CD4-positive, alpha-beta T cell treated with Interleukin-6 at 100 ng/mL for 8 hours (primary cell): Measurements from ENCODE around the gene SELENOV.
"Not testable (repeated sequence)": the region's sequence is repeated elsewhere in the genome, so short reads cannot be mapped to it uniquely, and the experiment has no call there.

ENCODE experiments used
- DNase-seq: peaks from one replicate; pipeline ENCODE4 v3.0.0-alpha.2; 2020; ENCODE audit warnings: mixed read lengths, low spot score

The SELENOV gene, protein sequence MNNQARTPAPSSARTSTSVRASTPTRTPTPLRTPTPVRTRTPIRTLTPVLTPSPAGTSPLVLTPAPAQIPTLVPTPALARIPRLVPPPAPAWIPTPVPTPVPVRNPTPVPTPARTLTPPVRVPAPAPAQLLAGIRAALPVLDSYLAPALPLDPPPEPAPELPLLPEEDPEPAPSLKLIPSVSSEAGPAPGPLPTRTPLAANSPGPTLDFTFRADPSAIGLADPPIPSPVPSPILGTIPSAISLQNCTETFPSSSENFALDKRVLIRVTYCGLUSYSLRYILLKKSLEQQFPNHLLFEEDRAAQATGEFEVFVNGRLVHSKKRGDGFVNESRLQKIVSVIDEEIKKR

DNA sequence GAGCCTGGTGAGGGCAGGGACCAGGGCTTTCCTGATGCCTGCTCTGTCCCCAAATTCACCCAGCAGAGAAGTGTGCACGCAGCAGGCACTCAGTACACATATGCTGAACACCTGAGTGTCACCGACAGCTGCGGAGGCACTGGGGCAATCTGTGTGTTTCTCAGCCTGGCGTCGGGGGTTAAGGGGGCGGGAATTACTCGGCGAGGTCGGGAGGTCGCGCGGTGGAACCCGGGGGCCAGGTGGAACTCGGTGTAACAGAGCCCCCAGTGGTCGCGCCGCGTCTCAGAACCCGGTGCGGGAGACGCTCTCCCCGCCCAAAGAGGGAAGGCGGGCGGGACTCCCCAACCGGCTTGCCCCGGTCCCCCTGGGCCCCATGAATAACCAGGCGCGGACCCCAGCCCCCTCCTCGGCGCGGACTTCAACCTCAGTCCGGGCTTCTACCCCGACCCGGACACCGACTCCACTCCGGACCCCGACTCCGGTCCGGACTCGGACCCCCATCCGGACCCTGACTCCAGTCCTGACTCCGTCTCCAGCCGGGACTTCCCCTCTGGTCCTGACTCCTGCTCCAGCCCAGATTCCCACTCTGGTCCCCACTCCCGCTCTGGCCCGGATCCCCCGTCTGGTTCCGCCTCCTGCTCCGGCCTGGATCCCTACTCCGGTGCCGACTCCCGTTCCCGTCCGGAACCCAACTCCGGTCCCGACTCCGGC, at the start of gene SELENOV:
Gene SELENOV (plus strand): TSS at position 300 of the 711 bp plus-strand sequence. CDS start 74 bp downstream, at position 374.
- no peak for DNase-seq

DNA sequence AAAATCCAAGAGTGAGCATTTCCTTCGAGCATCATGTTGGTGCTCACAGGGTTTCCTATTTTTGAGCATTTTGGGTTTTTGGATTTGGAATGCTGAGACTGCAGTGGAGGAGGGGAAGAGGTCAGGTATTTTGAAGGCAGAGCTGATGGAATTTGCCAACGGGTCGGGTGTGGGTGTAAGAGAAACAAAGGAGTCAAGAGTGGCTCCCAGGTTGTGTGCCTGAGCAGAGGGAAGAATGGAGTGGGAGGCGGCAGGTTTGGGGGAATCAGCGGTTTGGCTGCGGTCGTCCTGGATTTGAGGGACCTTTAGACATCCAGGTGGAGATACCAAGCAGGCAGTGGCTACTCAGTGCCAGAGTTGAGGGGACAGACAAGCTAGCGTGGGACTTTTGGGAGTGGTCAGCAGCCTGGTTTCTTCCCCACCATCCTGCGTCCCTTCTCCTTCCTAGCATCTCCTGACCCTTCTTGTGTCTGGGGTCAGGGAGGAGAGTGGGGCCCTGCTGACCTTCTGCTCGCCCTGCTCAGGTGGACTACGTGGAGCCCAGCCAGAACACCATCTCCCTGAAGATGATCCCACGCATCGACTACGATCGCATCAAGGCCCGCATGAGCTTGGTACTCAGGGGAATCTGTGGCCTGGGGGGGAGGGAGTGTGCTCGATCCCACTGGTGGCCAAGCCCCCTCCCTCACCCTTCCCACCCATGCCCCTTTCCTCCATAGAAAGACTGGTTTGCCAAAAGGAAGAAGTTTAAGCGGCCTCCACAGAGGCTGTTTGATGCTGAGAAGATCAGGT, 48.8 kb upstream of the SELENOV start:
- DNase-seq: no peak

DNA sequence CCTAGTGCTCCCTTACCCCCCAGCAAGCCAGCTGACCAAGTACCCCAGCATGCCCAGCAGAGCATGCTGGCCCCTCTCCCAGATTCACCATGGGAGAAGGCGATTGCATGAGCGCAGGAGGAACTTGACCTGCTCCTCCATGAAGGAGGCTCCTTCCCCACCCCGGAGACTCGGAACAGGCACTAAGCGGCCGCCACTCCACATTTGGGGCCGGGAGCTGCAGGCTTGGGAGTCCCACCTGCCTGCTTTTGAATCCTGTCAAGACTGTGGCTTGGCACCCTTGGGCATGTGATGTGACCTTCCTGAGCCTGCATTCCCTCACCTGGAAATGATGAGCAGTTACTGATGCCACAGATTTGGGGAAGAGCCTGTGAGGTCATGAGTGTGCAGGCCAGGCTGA, 47.0 kb upstream of the SELENOV start:
- no peak for DNase-seq

DNA sequence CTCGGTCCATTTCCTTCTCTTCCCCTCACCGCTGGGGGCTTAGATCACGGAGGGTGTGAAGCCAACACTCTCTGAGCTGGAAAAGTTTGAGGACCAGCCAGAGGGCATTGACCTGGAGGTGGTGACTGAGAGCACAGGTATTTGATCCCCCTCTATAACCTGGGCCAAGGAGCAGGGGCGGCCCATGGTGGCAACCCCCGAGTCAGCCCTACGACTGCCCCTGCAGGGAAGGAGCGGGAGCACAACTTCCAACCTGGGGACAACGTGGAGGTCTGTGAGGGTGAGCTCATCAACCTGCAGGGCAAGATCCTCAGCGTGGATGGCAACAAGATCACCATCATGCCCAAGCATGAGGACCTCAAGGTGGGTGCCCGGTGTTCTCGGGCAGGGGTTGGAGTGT, 45.9 kb upstream of the SELENOV start:
- DNase-seq: no peak

DNA sequence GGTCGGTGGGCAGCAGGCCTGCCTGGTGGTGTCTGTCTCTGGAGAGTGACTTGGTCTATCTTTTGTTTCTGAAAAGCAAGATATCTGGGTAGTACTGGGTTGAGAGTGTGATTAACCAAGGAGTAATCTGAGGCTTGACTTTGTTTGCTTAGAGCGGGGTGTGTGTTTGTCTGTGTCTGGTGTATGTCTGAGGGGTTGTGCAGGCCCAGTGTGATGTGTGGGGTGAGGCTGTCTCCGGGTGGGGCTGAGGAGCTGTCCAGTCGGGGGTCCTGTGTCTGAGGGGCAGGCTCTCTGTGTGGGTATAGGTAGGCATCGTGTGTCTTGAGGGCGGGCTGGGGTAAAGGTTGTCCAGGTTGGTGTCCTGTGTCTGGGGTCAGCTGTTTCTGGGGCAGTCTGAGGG, 45.4 kb upstream of the SELENOV start:
- no peak for DNase-seq

DNA sequence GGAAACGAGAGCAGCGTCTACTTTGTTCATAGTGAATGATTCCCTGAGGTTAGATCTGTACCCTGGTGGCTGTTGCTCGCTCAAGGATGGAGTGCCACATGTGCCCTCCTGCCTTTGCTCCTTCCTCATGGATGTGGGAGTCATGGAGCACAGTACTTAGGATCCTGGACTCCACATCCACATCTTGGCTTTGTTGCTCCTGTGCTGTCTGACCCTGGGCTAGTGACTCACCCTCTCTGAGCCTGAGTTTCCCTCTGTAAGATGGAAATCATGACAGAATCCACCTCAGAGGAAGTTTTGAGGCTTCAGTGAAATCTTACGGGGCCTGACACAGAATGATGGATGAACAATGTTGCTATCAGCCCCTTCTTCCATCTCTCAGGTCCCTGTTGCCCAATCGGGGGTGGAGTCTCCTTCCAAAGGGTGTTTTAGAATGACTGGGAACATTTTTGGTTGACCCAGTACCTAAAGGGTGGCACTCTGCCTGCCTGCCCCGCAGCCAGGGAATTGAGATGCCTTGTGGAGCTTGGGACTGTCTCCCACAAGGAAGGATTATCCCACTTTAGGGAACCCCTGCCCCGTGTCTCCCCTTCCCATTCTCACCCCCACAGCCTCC, 44.1 kb upstream of the SELENOV start:
- no peak for DNase-seq

DNA sequence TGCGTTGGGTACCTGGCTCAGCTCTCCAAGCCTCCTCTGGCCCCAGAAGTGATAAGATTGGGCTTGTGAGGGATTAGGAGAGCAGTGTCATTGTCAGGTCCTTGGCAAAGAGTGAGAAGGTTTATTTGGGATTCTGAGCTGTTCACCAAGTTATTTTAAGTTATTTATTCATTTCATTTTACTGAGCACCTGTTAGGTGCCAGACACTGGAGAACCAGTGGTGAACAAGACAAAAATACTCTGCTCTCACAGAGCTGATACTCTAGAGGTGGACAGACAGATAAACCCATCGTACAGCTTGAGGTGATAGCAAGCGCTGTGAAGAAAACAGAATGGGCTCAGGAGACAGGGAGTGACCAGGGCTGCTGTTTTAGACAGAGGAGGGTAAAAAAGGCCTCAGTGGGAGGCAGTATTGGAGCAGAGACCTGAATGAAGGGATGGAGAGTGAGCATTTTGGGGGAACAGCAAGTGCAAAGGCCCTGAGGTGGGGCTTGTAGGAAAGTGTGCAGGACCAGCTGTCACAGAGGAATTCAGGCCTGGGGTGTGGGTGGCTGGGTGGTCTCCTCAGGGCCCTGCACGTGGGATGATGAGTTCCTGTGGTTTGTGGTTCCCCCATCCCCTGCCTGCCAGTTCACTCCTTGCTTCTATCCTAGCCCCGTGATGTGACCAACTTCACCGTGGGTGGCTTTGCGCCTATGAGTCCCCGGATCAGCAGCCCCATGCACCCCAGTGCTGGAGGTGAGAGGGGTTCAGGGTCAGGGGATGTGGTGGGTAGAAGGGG, 43.0 kb upstream of the SELENOV start:
- no peak for DNase-seq

DNA sequence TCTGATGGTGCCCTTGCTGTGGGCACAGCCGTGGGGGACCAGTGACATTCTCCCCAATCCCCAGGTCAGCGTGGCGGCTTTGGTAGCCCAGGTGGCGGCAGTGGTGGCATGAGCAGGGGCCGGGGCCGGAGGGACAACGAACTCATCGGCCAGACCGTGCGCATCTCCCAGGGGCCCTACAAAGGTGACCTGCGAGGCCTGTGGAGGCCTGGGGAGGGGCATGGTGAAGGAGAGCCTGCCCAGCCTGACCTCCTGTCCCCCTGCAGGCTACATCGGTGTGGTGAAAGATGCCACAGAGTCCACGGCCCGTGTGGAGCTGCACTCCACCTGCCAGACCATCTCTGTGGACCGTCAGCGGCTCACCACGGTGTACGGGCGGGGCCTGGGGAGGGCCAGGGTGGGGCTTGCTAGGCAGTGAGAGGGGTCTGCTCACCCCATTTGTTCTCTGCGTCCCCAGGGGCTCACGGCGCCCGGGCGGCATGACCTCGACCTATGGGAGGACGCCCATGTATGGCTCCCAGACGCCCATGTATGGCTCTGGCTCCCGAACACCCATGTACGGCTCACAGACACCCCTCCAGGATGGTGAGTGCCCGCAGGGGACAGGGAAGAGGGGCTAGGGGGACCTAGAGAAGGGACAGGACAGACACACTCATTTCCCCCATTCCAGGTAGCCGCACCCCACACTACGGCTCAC, 42.0 kb upstream of the SELENOV start:
- no peak for DNase-seq

DNA sequence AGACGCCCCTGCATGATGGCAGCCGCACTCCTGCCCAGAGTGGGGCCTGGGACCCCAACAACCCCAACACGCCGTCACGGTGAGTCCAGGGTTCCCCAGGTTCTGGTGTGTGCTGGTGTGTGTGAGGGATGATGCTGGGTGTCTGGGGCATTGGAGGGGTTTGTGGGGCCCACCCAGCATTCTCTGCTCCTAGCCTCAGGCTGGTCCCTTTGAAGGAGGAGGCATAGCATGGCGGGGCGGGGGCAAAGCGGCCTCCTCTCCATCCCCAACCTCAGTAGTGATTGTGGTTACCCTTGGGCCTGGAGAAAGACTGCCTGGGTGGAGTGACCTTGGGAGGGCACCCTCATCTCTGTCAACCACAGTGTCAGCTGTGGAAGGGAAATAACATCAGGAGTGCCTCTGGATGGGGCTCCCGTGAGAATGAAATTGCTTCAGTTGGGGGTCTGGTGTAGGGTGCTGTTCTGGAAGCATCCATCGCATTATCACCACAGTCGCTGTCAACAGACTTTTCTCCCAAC, 41.4 kb upstream of the SELENOV start:
- DNase-seq: no peak

DNA sequence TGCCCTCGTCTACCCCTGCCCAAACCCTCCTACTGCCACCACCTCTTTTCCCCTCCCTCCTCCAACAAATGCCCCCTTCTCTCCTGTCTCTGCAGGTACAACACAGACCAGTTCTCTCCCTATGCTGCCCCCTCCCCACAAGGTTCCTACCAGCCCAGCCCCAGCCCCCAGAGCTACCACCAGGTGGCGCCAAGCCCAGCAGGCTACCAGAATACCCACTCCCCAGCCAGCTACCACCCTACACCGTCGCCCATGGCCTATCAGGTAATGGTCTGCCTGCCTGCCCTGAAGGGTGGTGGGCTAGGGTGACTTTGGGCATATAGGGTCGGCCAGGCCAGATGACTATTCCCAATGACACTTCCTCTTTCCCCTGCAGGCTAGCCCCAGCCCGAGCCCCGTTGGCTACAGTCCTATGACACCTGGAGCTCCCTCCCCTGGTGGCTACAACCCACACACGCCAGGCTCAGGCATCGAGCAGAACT, 40.8 kb upstream of the SELENOV start:
- peak; percentile 63 for DNase-seq

DNA sequence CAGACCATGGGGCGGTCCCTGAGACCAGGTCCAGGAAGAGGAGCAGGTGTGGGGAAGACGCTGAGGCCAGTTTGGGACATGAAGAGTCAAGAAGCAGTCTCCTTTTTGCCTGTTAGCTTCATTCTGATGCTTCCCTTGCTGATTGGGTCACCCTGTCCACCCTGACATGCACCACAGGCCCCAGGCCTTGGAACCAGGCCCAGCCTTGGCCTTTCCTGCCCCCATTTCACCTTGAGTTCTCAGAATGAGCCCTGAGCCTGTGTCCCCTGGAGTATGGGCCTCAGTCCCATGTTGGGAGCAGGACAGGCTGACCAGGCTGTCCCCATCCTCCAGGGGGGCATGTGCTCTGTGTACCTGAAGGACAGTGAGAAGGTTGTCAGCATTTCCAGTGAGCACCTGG, 39.2 kb upstream of the SELENOV start:
- no peak for DNase-seq

DNA sequence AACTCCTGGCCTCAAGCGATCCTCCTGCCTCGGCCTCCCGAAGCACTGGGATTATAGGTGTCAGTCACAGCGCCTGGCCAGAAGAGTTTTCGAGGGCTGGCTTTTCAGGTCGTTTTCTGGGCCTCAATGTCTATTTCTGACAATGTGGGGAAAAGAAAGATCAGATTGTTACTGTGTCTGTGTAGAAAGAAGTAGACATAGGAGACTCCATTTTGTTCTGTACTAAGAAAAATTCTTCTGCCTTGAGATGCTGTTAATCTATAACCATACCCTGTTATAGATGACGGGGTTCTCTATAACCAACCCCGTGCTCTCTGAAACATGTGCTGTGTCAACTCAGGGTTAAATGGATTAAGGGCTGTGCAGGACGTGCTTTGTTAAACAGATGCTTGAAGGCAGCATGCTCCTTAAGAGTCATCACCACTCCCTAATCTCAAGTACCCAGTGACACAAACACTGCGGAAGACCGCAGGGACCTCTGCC, 35.6 kb upstream of the SELENOV start:
- DNase-seq: not testable (repeated sequence)

DNA sequence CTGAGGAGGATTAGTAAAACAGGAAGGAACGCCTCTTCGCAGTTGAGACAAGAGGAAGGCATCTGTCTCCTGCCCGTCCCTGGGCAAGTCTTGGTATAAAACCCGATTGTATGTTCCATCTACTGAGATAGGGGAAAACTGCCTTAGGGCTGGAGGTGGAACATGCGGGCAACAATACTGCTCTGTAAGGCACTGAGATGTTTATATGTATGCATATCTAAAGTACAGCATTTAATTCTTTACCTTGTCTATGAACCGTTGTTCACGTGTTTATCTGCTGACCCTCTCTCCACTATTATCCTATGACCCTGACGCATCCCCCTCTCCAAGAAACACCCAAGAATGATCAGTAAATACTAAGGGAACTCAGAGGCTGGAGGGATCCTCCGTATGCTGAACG, 35.0 kb upstream of the SELENOV start:
- no peak for DNase-seq

DNA sequence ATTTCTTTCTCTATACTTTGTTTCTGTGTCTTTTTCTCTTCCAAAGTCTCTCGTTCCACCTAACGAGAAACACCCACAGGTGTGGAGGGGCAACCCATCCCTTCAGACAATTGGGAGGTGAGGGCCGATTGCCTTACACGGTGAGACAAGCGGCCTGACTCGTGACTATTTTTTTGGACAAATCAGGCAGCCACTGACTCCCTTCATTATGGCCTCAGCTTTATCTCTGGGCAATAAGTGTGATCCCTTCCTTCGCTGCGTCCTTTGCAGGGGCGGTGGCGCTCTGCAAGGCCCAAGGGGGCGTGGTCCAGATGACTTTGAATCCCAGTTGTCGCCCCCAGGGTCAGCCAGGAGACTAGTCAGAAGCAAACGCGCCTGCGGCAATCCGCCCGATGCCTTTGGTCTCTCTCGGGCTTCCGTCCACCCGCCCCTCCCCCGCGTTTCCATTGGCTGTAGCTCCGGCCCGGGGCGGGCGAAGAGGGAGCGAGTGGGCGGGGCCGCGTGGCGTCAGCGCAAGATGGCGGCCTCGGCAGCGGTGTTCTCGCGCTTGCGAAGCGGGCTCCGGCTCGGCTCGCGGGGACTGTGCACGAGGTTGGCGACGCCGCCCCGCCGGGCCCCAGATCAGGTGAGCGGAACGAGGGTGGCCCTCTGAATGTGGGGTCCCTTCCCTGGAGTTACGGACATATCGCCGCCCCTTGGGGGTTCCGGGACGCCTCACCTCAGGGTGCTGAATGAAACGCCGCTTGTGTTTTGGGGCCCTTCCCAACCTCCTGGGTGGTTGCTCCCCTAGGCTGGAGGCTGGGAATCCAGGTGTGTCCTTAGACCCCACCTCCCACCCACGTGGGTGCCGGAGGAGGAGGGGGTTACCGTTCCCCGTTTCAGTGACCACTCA, 34.4 kb upstream of the SELENOV start, which contains the start of gene TIMM50:
Gene TIMM50 (plus strand): TSS at position 502 of the 892 bp plus-strand sequence. CDS start 16 bp downstream, at position 518.
- DNase-seq: peak; percentile 94

DNA sequence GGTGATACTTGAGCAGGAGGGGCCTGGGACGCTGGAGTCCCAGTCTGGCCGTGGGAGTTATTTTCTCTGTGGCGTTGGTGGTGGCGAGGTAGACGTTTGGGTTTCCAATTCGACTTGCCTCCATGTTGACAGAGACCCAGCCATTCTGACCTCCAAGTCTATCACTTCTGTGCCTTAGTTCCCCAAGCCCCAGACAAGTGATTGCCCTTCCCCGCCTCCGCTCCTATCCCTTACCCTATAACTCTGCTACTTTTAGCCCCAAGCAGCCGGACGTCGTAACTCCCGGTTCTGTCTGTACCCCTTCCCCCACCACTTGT, 33.8 kb upstream of the SELENOV start:
- no peak for DNase-seq

DNA sequence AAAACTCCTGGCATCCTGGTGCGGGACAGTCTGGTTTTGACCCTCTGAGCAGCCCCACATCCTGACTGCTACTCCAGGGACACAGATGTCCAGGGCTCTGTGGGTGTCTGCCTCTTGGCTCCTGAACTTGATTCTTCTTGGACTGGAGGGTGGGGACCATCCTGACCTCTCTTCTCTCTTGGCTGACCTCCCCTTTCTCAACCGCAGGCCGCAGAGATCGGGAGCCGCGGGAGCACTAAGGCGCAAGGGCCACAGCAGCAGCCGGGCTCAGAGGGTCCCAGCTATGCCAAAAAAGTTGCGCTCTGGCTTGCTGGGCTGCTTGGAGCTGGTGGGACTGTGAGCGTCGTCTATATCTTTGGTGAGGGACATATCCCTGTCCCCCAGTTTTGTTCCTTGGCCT, 33.3 kb upstream of the SELENOV start:
- no peak for DNase-seq

DNA sequence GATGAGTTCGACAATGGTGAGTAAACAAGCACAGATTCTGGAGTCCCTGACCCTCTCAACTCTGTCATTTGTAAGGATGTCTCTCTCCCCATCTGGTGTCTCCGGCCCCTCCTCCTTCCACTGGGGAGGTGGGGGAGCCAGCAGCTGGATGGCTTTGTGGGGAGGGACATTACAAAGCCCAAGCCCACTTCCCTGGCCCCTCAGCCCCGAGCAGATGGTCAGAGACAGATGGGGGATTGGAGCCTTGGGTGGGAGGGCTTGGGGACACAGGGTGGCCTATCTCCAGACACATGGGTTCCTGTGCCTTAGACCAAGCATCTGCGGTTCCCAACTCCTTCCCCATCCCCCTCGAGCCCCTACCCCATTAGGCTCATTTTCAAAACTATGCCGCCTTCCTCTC, 31.8 kb upstream of the SELENOV start:
- DNase-seq: no peak

DNA sequence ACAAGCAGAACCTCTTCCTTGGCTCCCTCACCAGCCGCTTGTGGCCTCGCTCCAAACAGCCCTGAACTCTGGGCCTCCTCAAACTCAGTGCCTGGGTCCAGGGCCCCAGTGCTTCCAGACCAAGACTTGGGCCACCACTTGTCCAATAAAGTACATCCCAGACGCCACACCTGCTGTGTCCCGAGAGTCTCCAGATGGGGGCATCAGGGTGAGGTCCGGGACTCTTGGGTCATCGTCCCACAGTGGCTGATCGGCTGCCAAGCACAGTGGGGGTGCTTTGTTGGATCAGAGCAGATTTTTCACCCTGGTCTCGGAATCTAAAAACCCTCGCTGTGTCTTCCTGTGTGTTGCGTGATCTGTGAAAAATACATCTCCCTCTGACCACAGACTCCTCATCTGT, 25.2 kb upstream of the SELENOV start:
- DNase-seq: no peak

DNA sequence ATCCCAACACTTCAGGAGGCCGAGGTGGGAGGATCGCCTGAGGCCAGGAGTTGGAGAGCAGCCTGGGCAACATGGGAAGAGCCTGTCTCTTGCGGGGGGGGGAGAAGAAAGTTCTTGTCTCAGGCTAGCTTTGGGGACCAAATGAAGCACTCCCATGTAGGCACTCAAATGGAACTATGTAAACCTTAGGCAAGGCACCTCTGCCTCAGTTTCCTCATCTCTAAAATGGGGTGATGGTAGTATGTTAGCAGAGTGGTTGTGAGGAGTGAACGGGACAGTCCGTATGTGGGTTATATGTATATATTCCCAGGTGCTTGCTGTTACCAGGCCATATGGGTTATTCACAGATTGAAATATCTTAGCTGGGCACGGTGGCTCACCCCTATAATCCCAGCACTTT, 22.7 kb upstream of the SELENOV start:
- no peak for DNase-seq
